SJCRH30 (cell line): ENCODE data around the gene PALLD. TPM values are rescaled to one million over a fixed set of nuclear protein-coding genes. Genes with fewer than 3 reads are reported as not detected.

ENCODE experiments used
- DNase-seq, 2 experiments: peaks; one replicate each; pipeline ENCODE4 v3.0.0-alpha.2; 2015 to 2020
- H3K27ac ChIP-seq: fragments of 250-450 bp; sonication (Bioruptor Pico); 2 replicates; pipeline ENCODE4 v1.5.1; 2020; ENCODE audit warnings: mild to moderate bottlenecking, moderate library complexity
- H3K27me3 ChIP-seq: fragments of 250-450 bp; sonication (Bioruptor Pico); 2 replicates; pipeline ENCODE4 v1.5.1; 2020; ENCODE audit warnings: mild to moderate bottlenecking, moderate library complexity
- H3K36me3 ChIP-seq: fragments of 250-450 bp; sonication (Bioruptor Pico); 2 replicates; pipeline ENCODE4 v1.5.1; 2020; ENCODE audit warnings: mild to moderate bottlenecking, moderate library complexity
- H3K4me1 ChIP-seq: fragments of 250-450 bp; sonication (Bioruptor Pico); 2 replicates; pipeline ENCODE4 v1.5.1; 2020; ENCODE audit warnings: mild to moderate bottlenecking, moderate library complexity
- H3K4me3 ChIP-seq: fragments of 250-450 bp; sonication (Bioruptor Pico); 2 replicates; pipeline ENCODE4 v1.5.1; 2020; ENCODE audit warnings: mild to moderate bottlenecking, moderate library complexity
- H3K9me3 ChIP-seq: fragments of 250-450 bp; sonication (Bioruptor Pico); replicated peaks from 2 replicates; pipeline ENCODE4 v1.5.1; 2020; ENCODE audit warnings: mild to moderate bottlenecking, moderate library complexity
- total RNA-seq: library from RNA; depleted of rRNA; stranded (reverse); fragments of >200 nt; shearing (Covaris generic); gene quantifications from 2 replicates; pipeline ENCODE4 v1.2.3, GENCODE V29; 2014

The PALLD gene
- total RNA-seq, 1 experiment from 2014 or later = 47.3 TPM

- H3K4me3 ChIP-seq = no peak overlapping the region
- no peaks in the 10 kb centered on the region for H3K9me3 ChIP-seq
- H3K27ac ChIP-seq = peak overlapping the region; percentile 78
- DNase-seq = peak; percentile 83 to 85
- peaks cover 18% of the 10 kb centered on the region for H3K4me1 ChIP-seq
- peaks cover 52% of the 10 kb centered on the region for H3K36me3 ChIP-seq
- no peaks in the 10 kb centered on the region for H3K27me3 ChIP-seq
These were observed 410.4 kb downstream of the PALLD start for GRCh38 chr4:168907119-168907698.

GRCh38 chr4:168908093-168908492 lies 411.2 kb downstream of the PALLD start:
- peak in 1 of 2 experiments; percentile 15 for DNase-seq
- H3K27ac ChIP-seq = peak overlapping the region; percentile 78
- H3K4me3 ChIP-seq = no peak overlapping the region
- H3K4me1 ChIP-seq = peaks cover 18% of the 10 kb centered on the region
- H3K27me3 ChIP-seq = no peaks in the 10 kb centered on the region
- no peaks in the 10 kb centered on the region for H3K9me3 ChIP-seq
- peaks cover 49% of the 10 kb centered on the region for H3K36me3 ChIP-seq

- peaks cover 18% of the 10 kb centered on the region for H3K4me1 ChIP-seq
- no peak for DNase-seq
- peaks cover 53% of the 10 kb centered on the region for H3K36me3 ChIP-seq
- no peaks in the 10 kb centered on the region for H3K27me3 ChIP-seq
- no peaks in the 10 kb centered on the region for H3K9me3 ChIP-seq
- no peak overlapping the region for H3K4me3 ChIP-seq
- H3K27ac ChIP-seq = no peak overlapping the region; the same call in 1 of the 2 replicates
These were observed 412.0 kb downstream of the PALLD start for GRCh38 chr4:168908851-168909273.

- Histone ChIP-seq H3K9me3 (no peaks in the 10 kb centered on the region), H3K4me3 (no peak overlapping the region), H3K27ac (no peak overlapping the region), H3K27me3 (no peaks in the 10 kb centered on the region), H3K36me3 (peaks cover 50% of the 10 kb centered on the region), H3K4me1 (no peaks in the 10 kb centered on the region)
- no peak for DNase-seq
These were observed 417.2 kb downstream of the PALLD start for GRCh38 chr4:168914095-168914494.

- Histone ChIP-seq H3K27me3 (no peaks in the 10 kb centered on the region), H3K27ac (no peak overlapping the region), H3K4me1 (no peaks in the 10 kb centered on the region), H3K9me3 (no peaks in the 10 kb centered on the region), H3K36me3 (peaks cover 49% of the 10 kb centered on the region), H3K4me3 (no peak overlapping the region)
- DNase-seq = peak in 1 of 2 experiments; percentile 60
These were observed 420.4 kb downstream of the PALLD start for GRCh38 chr4:168917138-168917779.

- Histone ChIP-seq H3K4me3 (no peak overlapping the region), H3K27ac (no peak overlapping the region), H3K27me3 (no peaks in the 10 kb centered on the region), H3K9me3 (no peaks in the 10 kb centered on the region), H3K36me3 (peaks cover 49% of the 10 kb centered on the region), H3K4me1 (no peaks in the 10 kb centered on the region)
- no peak for DNase-seq
These were observed 423.0 kb downstream of the PALLD start for GRCh38 chr4:168919706-168920324.

- DNase-seq = no peak
- Histone ChIP-seq H3K4me3 (no peak overlapping the region), H3K4me1 (no peaks in the 10 kb centered on the region), H3K36me3 (peaks cover 50% of the 10 kb centered on the region), H3K27ac (no peak overlapping the region), H3K27me3 (no peaks in the 10 kb centered on the region), H3K9me3 (no peaks in the 10 kb centered on the region)
These were observed 423.7 kb downstream of the PALLD start for GRCh38 chr4:168920441-168921065.

GRCh38 chr4:168923526-168924194 lies 426.8 kb downstream of the PALLD start:
- Histone ChIP-seq H3K9me3 (no peaks in the 10 kb centered on the region), H3K4me1 (no peaks in the 10 kb centered on the region), H3K36me3 (peaks cover 70% of the 10 kb centered on the region), H3K27me3 (no peaks in the 10 kb centered on the region), H3K4me3 (no peak overlapping the region), H3K27ac (no peak overlapping the region)
- peak; percentile 71 to 86 for DNase-seq

GRCh38 chr4:168924667-168925066 lies 427.8 kb downstream of the PALLD start:
- Histone ChIP-seq H3K27me3 (no peaks in the 10 kb centered on the region), H3K4me1 (no peaks in the 10 kb centered on the region), H3K9me3 (no peaks in the 10 kb centered on the region), H3K27ac (no peak overlapping the region), H3K4me3 (no peak overlapping the region), H3K36me3 (peaks cover 74% of the 10 kb centered on the region)
- DNase-seq = no peak

GRCh38 chr4:168925789-168926490 lies 429.1 kb downstream of the PALLD start:
- no peak for DNase-seq
- H3K9me3 ChIP-seq = no peaks in the 10 kb centered on the region
- H3K36me3 ChIP-seq = peaks cover 76% of the 10 kb centered on the region
- H3K4me1 ChIP-seq = no peaks in the 10 kb centered on the region
- H3K4me3 ChIP-seq = no peak overlapping the region
- no peaks in the 10 kb centered on the region for H3K27me3 ChIP-seq
- H3K27ac ChIP-seq = no peak overlapping the region

GRCh38 chr4:168928346-168928745 lies 431.5 kb downstream of the PALLD start:
- no peak overlapping the region for H3K27ac ChIP-seq
- peaks cover 3% of the 10 kb centered on the region; the same call in 1 of the 2 replicates for H3K9me3 ChIP-seq
- no peak overlapping the region for H3K4me3 ChIP-seq
- DNase-seq = no peak
- H3K36me3 ChIP-seq = peaks cover 64% of the 10 kb centered on the region
- no peaks in the 10 kb centered on the region for H3K4me1 ChIP-seq
- H3K27me3 ChIP-seq = no peaks in the 10 kb centered on the region

- peaks cover 3% of the 10 kb centered on the region; the same call in 1 of the 2 replicates for H3K9me3 ChIP-seq
- H3K4me1 ChIP-seq = no peaks in the 10 kb centered on the region
- peaks cover 64% of the 10 kb centered on the region for H3K36me3 ChIP-seq
- H3K27ac ChIP-seq = no peak overlapping the region
- no peak for DNase-seq
- no peaks in the 10 kb centered on the region for H3K27me3 ChIP-seq
- no peak overlapping the region for H3K4me3 ChIP-seq
These were observed 432.0 kb downstream of the PALLD start for GRCh38 chr4:168928875-168929274.

- no peaks in the 10 kb centered on the region for H3K27me3 ChIP-seq
- peaks cover 3% of the 10 kb centered on the region; the same call in 1 of the 2 replicates for H3K9me3 ChIP-seq
- H3K36me3 ChIP-seq = peaks cover 49% of the 10 kb centered on the region
- no peak overlapping the region for H3K4me3 ChIP-seq
- no peak overlapping the region for H3K27ac ChIP-seq
- DNase-seq = no peak
- H3K4me1 ChIP-seq = no peaks in the 10 kb centered on the region
These were observed 433.8 kb downstream of the PALLD start for GRCh38 chr4:168930413-168931196.
